22Rv1 (cell line): ENCODE measurements around the gene CITED1.

Experiments
- ZFX ChIP-seq: fragments of 450-650 bp; IDR thresholded peaks from 2 replicates; pipeline ENCODE4 v1.6.1; 2017; ENCODE audit warnings: antibody characterized with exemption, borderline replicate concordance
- TF ChIP-seq, protein P1 (sequence below): fragments of 450-650 bp; IDR thresholded peaks from 2 replicates; pipeline ENCODE4 v1.5.1; 2017; ENCODE audit warnings: mild to moderate bottlenecking

DNA sequence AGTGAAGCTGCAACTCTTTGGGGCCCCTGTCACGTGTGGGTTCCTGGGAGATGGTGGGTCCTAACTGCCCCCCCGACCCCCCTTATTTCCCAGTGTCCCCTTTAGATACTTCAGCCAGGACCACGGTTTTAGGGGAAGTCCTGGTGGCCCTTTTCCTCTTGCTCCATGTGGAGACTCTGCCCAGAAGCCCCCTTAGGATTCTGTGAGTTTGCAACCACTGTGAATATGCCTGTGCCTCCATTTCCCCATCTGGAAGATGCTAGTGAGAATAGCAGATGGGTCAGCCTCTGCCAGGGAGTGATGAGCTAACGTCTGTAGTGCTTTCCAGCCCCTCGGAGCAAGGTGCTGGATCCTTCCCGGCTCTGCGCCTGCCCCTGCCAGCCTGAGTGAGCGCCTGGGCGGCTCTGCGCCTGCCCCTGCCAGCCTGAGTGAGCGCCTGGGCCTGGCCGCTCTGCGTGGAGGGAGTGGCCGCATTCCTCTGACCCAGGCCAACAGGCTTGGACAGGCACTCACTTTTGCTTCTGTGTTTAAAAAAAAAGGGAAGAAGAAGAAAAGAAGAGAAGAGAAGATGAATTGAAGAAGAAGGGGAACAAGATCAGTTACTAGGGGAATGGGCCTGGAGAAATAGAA lies 6.7 kb upstream of the CITED1 start:
- TF ChIP-seq, protein P1, sequence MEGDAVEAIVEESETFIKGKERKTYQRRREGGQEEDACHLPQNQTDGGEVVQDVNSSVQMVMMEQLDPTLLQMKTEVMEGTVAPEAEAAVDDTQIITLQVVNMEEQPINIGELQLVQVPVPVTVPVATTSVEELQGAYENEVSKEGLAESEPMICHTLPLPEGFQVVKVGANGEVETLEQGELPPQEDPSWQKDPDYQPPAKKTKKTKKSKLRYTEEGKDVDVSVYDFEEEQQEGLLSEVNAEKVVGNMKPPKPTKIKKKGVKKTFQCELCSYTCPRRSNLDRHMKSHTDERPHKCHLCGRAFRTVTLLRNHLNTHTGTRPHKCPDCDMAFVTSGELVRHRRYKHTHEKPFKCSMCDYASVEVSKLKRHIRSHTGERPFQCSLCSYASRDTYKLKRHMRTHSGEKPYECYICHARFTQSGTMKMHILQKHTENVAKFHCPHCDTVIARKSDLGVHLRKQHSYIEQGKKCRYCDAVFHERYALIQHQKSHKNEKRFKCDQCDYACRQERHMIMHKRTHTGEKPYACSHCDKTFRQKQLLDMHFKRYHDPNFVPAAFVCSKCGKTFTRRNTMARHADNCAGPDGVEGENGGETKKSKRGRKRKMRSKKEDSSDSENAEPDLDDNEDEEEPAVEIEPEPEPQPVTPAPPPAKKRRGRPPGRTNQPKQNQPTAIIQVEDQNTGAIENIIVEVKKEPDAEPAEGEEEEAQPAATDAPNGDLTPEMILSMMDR = no peak
- no peak for TF ChIP-seq ZFX
